CD4-positive, alpha-beta T cell (primary cell): ENCODE results near the gene IFNA8. TPM values are rescaled to one million over a fixed set of nuclear protein-coding genes. Genes with fewer than 3 reads are reported as not detected.
A peak's percentile ranks its signal among the peaks of the same experiment; 100 is the strongest.

Experiments used
- ATAC-seq: fragments of 200-7000 bp; cut with Tn5 transposase; one replicate; pipeline ENCODE4 v1.10.0; 2022; ENCODE audit warnings: mild to moderate bottlenecking; ENCODE audit not compliant: poor library complexity
- CTCF ChIA-PET: fragments of 350-600 bp; sonication (Branson Sonifier 250); formaldehyde crosslinking; loops from one replicate; lab custom pipeline; 2021; ENCODE audit warnings: antibody characterized with exemption, inconsistent platforms; lab: Charles Lee
- POLR2A ChIA-PET: fragments of 350-600 bp; sonication (Branson Sonifier 250); formaldehyde crosslinking; loops from one replicate; lab custom pipeline; 2021; ENCODE audit warnings: antibody characterized with exemption, inconsistent platforms; lab: Charles Lee
- DNase-seq, 14 experiments: peaks; one replicate each; pipeline ENCODE4 v3.0.0-alpha.2; 2013 to 2020; ENCODE audit warnings: mixed read lengths in 2 of 14
- H3K27ac ChIP-seq, 2 donors: one replicate each; pipeline versions ENCODE4 v1.5.1 to v1.7.0; 2013; ENCODE audit warnings: low read length in 2 of 2, low read depth in 1 of 2, mild to moderate bottlenecking in 1 of 2
- H3K27me3 ChIP-seq, 2 experiments: 1 replicate in 1 of 2; 2 replicates in 1 of 2; pipeline versions ENCODE4 v1.6.1 to v1.7.0; 2013; ENCODE audit warnings: low read length in 2 of 2, control low read depth in 1 of 2, mild to moderate bottlenecking in 1 of 2, moderate library complexity in 1 of 2; ENCODE audit not compliant: insufficient read depth in 2 of 2, control insufficient read depth in 1 of 2
- H3K36me3 ChIP-seq: one replicate; pipeline ENCODE4 v1.6.1; 2013; ENCODE audit warnings: low read length, control low read depth; ENCODE audit not compliant: insufficient read depth
- H3K4me1 ChIP-seq: one replicate; pipeline ENCODE4 v1.6.1; 2013; ENCODE audit warnings: low read length, control low read depth; ENCODE audit not compliant: insufficient read depth
- H3K4me3 ChIP-seq: one replicate; pipeline ENCODE4 v1.5.1; 2013; ENCODE audit warnings: mild to moderate bottlenecking, low read length, moderate library complexity
- H3K9me3 ChIP-seq, 2 experiments: 1 replicate in 1 of 2; 2 replicates in 1 of 2; pipeline versions ENCODE4 v1.6.1 to v1.7.0; 2013; ENCODE audit warnings: low read length in 2 of 2, mild to moderate bottlenecking in 2 of 2, control low read depth in 1 of 2, moderate library complexity in 1 of 2; ENCODE audit not compliant: control insufficient read depth in 1 of 2, insufficient read depth in 1 of 2
- H3K27ac Mint-ChIP-seq: one replicate; pipeline ENCODE4 v1.8.0; 2020; ENCODE audit warnings: mixed read lengths
- H3K27me3 Mint-ChIP-seq: one replicate; pipeline ENCODE4 v1.8.0; 2021; ENCODE audit warnings: mixed read lengths
- H3K36me3 Mint-ChIP-seq: one replicate; pipeline ENCODE4 v1.8.0; 2021; ENCODE audit warnings: low read depth, mixed read lengths
- H3K4me1 Mint-ChIP-seq: one replicate; pipeline ENCODE4 v1.8.0; 2021; ENCODE audit warnings: low read depth, mixed read lengths
- H3K4me3 Mint-ChIP-seq: one replicate; pipeline ENCODE4 v1.8.0; 2020; ENCODE audit warnings: mild to moderate bottlenecking, mixed read lengths
- H3K9me3 Mint-ChIP-seq: one replicate; pipeline ENCODE4 v1.8.0; 2020; ENCODE audit warnings: mixed read lengths
- intact Hi-C, 2 experiments: fragments of 100-400 bp; cut with DNase I in 1 of 2; cut with micrococcal nuclease in 1 of 2; formaldehyde crosslinking; loops; one replicate each; pipeline versions ENCODE4 v1.15.1 to v1.9.0; 2023 to 2025; cut with DNase I, micrococcal nuclease
- total RNA-seq, 174 experiments: library from RNA in 2 of 174; stranded (reverse) in 2 of 174; gene quantifications; one replicate each; pipeline ENCODE4 v1.2.3 and lab custom pipeline; 2021 to 2026
- TF ChIP-seq, protein P1 (sequence below): fragments of 200-600 bp; IDR thresholded peaks from one replicate; pipeline ENCODE4 v1.8.0; 2022; ENCODE audit warnings: antibody characterized with exemption, mild to moderate bottlenecking

The IFNA8 gene
- total RNA-seq, 2 experiments from 2014 or later, result not detected

DNA sequence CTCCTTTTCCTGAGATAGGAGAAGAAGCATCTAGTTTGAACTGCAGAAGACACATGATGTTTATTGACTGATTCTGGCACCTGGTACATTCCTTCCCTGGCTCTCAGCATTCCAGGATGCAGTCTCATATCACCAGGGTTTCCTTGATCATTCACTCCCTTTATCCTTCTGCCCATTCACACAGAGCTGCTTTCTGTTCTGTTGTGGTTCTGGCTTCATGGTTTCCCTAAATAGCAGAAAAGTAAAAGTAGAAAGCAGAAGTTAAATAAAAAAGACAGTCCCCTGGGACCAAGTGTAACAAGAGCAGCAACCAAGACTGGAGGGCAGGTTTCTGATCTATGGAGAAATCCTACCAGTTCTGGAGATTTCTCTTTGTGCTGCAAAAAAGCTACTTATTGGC is 3.2 kb downstream of the IFNA8 start:
- no peaks in the 10 kb centered on the region for H3K9me3 ChIP-seq
- H3K9me3 Mint-ChIP-seq, result no peaks in the 10 kb centered on the region
- H3K27ac Mint-ChIP-seq, result no peak overlapping the region
- ATAC-seq (no peak), DNase-seq (no peak)
- TF ChIP-seq, protein P1, sequence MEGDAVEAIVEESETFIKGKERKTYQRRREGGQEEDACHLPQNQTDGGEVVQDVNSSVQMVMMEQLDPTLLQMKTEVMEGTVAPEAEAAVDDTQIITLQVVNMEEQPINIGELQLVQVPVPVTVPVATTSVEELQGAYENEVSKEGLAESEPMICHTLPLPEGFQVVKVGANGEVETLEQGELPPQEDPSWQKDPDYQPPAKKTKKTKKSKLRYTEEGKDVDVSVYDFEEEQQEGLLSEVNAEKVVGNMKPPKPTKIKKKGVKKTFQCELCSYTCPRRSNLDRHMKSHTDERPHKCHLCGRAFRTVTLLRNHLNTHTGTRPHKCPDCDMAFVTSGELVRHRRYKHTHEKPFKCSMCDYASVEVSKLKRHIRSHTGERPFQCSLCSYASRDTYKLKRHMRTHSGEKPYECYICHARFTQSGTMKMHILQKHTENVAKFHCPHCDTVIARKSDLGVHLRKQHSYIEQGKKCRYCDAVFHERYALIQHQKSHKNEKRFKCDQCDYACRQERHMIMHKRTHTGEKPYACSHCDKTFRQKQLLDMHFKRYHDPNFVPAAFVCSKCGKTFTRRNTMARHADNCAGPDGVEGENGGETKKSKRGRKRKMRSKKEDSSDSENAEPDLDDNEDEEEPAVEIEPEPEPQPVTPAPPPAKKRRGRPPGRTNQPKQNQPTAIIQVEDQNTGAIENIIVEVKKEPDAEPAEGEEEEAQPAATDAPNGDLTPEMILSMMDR, result no peak
- POLR2A ChIA-PET, result no interaction called here
- H3K4me3 ChIP-seq, result no peak overlapping the region
- no peak overlapping the region for H3K27ac ChIP-seq
- H3K27me3 Mint-ChIP-seq, result peaks cover 8% of the 10 kb centered on the region
- no peak overlapping the region for H3K4me3 Mint-ChIP-seq
- H3K36me3 Mint-ChIP-seq, result no peaks in the 10 kb centered on the region
- H3K4me1 ChIP-seq, result peaks cover 6% of the 10 kb centered on the region
- CTCF ChIA-PET, result no interaction called here
- intact Hi-C loops, result no loop called here
- H3K27me3 ChIP-seq, result no peaks in the 10 kb centered on the region
- no peaks in the 10 kb centered on the region for H3K36me3 ChIP-seq
- no peaks in the 10 kb centered on the region for H3K4me1 Mint-ChIP-seq

DNA sequence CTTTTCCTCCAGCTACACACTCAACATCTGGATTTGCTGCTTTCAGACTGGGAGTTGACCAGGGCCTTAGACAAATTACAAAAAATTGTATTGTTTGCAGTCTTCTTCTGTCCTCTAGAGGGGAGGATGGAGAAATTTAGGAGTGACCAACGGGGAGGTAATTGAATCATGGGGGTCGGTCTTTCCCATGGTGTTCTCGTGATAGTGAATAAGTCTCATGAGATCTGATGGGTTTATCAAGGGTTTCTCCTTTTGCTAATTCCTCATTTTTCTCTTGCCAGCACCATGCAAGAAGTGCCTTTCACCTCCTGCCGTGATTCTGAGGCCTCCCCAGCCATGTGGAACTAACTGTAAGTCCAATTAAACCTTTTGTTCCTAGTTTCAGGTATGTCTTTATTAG is 4.2 kb downstream of the IFNA8 start:
- Histone ChIP-seq H3K4me1 (peaks cover 6% of the 10 kb centered on the region), H3K4me3 (no peak overlapping the region), H3K36me3 (no peaks in the 10 kb centered on the region), H3K27me3 (no peaks in the 10 kb centered on the region), H3K9me3 (no peaks in the 10 kb centered on the region), H3K27ac (no peak overlapping the region)
- no peak for ATAC-seq
- Mint-ChIP-seq H3K4me3 (no peak overlapping the region), H3K4me1 (no peaks in the 10 kb centered on the region), H3K9me3 (no peaks in the 10 kb centered on the region), H3K36me3 (no peaks in the 10 kb centered on the region), H3K27ac (no peak overlapping the region), H3K27me3 (peaks cover 4% of the 10 kb centered on the region)
- TF ChIP-seq, protein P1, result no peak
- POLR2A ChIA-PET, result interaction anchor here (0.8 kb wide), 1 partner anchor 10 kb away, joined by 3 read pairs; no protein-coding TSS in a partner anchor
- CTCF ChIA-PET, result no interaction called here
- no peak for DNase-seq
- intact Hi-C loops, result no loop called here

DNA sequence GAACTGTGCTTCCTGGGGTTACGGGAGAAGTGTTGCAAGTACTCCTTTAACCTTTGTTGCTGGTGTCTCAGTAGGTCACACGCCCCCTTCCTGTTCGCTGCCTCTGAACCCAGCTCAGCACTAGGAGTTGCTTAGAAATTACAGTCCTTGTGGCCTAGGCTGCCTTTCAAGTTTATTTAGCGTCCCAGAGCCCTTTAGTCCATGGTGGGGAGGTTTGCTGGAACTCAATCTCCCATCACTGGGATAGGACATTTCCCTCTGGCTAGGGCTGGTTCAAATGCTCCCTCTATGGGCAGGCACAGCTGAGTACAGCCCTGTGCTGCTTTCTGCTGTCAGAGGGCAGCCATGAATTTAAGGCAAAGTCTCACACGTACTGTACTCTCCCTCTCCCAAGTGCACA is 4.7 kb downstream of the IFNA8 start:
- peaks cover 4% of the 10 kb centered on the region for H3K27me3 Mint-ChIP-seq
- no peak overlapping the region for H3K4me3 Mint-ChIP-seq
- Histone ChIP-seq H3K9me3 (no peaks in the 10 kb centered on the region), H3K27ac (no peak overlapping the region), H3K36me3 (no peaks in the 10 kb centered on the region), H3K4me1 (peaks cover 6% of the 10 kb centered on the region), H3K27me3 (no peaks in the 10 kb centered on the region), H3K4me3 (no peak overlapping the region)
- DNase-seq (peak in 4 of 14 experiments; percentile 6 to 39 (median 18)), ATAC-seq (peak; percentile 59)
- ChIA-PET POLR2A (interaction anchor here (0.8 kb wide), 1 partner anchor 11 kb away, joined by 3 read pairs; no protein-coding TSS in a partner anchor), CTCF (no interaction called here)
- TF ChIP-seq, protein P1, result peak; percentile 24
- no peaks in the 10 kb centered on the region for H3K9me3 Mint-ChIP-seq
- intact Hi-C loops, result no loop called here
- H3K27ac Mint-ChIP-seq, result no peak overlapping the region
- H3K4me1 Mint-ChIP-seq, result no peaks in the 10 kb centered on the region
- no peaks in the 10 kb centered on the region for H3K36me3 Mint-ChIP-seq
